ENCODE measurements around the gene PCK1. TPM values are rescaled to one million over a fixed set of nuclear protein-coding genes. Genes with fewer than 3 reads are reported as not detected.
A peak's percentile ranks its signal among the peaks of the same experiment; 100 is the strongest.

The PCK1 gene
- total RNA-seq, 1 donor, result not detected

GRCh38 chr20:57570920-57571319 lies 10.0 kb downstream of the PCK1 start:
- H3K36me3 ChIP-seq (ENCODE audit: insufficient read depth, low read length), result no peaks in the 10 kb centered on the region
- H4K20me1 ChIP-seq (ENCODE audit: insufficient read depth, low read length), result no peaks in the 10 kb centered on the region
- peaks cover 27% of the 10 kb centered on the region for H3K27me3 ChIP-seq (ENCODE audit: insufficient read depth, low read length)
- H2AFZ ChIP-seq (ENCODE audit: low read length), result no peak overlapping the region
- TF ChIP-seq CTCF (IDR thresholded peaks at IDR 0.05; ENCODE audit: extremely low read depth, low read depth, low read length), result no peak
- no peaks in the 10 kb centered on the region for H3K79me2 ChIP-seq (ENCODE audit: insufficient read depth, low read length)
- no peak overlapping the region for H3K4me3 ChIP-seq (ENCODE audit: insufficient read depth, low read length)
- H3K4me1 ChIP-seq (ENCODE audit: insufficient read depth, low read length), result no peaks in the 10 kb centered on the region
- no peak overlapping the region for H3K4me2 ChIP-seq (ENCODE audit: insufficient read depth, low read length)
- peak; percentile 48 for DNase-seq (ENCODE audit: insufficient read length, low spot score, missing footprints)
- no peak overlapping the region for H3K27ac ChIP-seq (ENCODE audit: low read depth, low read length)
- H3K9me3 ChIP-seq (ENCODE audit: low read depth, low read length), result no peaks in the 10 kb centered on the region

- Histone ChIP-seq H3K27me3 (ENCODE audit: insufficient read depth, low read length) (peaks cover 34% of the 10 kb centered on the region), H4K20me1 (ENCODE audit: insufficient read depth, low read length) (no peaks in the 10 kb centered on the region), H3K79me2 (ENCODE audit: insufficient read depth, low read length) (no peaks in the 10 kb centered on the region), H3K36me3 (ENCODE audit: insufficient read depth, low read length) (no peaks in the 10 kb centered on the region), H3K27ac (ENCODE audit: low read depth, low read length) (no peak overlapping the region), H3K4me1 (ENCODE audit: insufficient read depth, low read length) (no peaks in the 10 kb centered on the region), H3K9me3 (ENCODE audit: low read depth, low read length) (no peaks in the 10 kb centered on the region), H3K4me2 (ENCODE audit: insufficient read depth, low read length) (no peak overlapping the region), H3K4me3 (ENCODE audit: insufficient read depth, low read length) (no peak overlapping the region), H2AFZ (ENCODE audit: low read length) (no peak overlapping the region)
- peak; percentile 35 for DNase-seq (ENCODE audit: insufficient read length, low spot score, missing footprints)
- no peak for TF ChIP-seq CTCF (IDR thresholded peaks at IDR 0.05; ENCODE audit: extremely low read depth, low read depth, low read length)
Measured at GRCh38 chr20:57571782-57572416, 11.0 kb downstream of the PCK1 start.

GRCh38 chr20:57573242-57573641 lies 12.3 kb downstream of the PCK1 start:
- Histone ChIP-seq H3K27ac (ENCODE audit: low read depth, low read length) (no peak overlapping the region), H3K27me3 (ENCODE audit: insufficient read depth, low read length) (peaks cover 28% of the 10 kb centered on the region), H3K4me2 (ENCODE audit: insufficient read depth, low read length) (no peak overlapping the region), H2AFZ (ENCODE audit: low read length) (no peak overlapping the region), H3K4me1 (ENCODE audit: insufficient read depth, low read length) (no peaks in the 10 kb centered on the region), H3K4me3 (ENCODE audit: insufficient read depth, low read length) (no peak overlapping the region), H4K20me1 (ENCODE audit: insufficient read depth, low read length) (no peaks in the 10 kb centered on the region), H3K36me3 (ENCODE audit: insufficient read depth, low read length) (no peaks in the 10 kb centered on the region), H3K9me3 (ENCODE audit: low read depth, low read length) (no peaks in the 10 kb centered on the region), H3K79me2 (ENCODE audit: insufficient read depth, low read length) (no peaks in the 10 kb centered on the region)
- no peak for DNase-seq (ENCODE audit: insufficient read length, low spot score, missing footprints)
- TF ChIP-seq CTCF (IDR thresholded peaks at IDR 0.05; ENCODE audit: extremely low read depth, low read depth, low read length), result no peak

GRCh38 chr20:57573894-57574293 lies 13.0 kb downstream of the PCK1 start:
- no peak overlapping the region for H3K4me2 ChIP-seq (ENCODE audit: insufficient read depth, low read length)
- H3K4me3 ChIP-seq (ENCODE audit: insufficient read depth, low read length), result no peak overlapping the region
- H3K9me3 ChIP-seq (ENCODE audit: low read depth, low read length), result no peaks in the 10 kb centered on the region
- no peaks in the 10 kb centered on the region for H4K20me1 ChIP-seq (ENCODE audit: insufficient read depth, low read length)
- H3K27me3 ChIP-seq (ENCODE audit: insufficient read depth, low read length), result peaks cover 31% of the 10 kb centered on the region
- no peak overlapping the region for H2AFZ ChIP-seq (ENCODE audit: low read length)
- no peak overlapping the region for H3K27ac ChIP-seq (ENCODE audit: low read depth, low read length)
- DNase-seq (ENCODE audit: insufficient read length, low spot score, missing footprints), result peak; percentile 32
- peak; percentile 36 for TF ChIP-seq CTCF (IDR thresholded peaks at IDR 0.05; ENCODE audit: extremely low read depth, low read depth, low read length)
- H3K79me2 ChIP-seq (ENCODE audit: insufficient read depth, low read length), result no peaks in the 10 kb centered on the region
- H3K4me1 ChIP-seq (ENCODE audit: insufficient read depth, low read length), result no peaks in the 10 kb centered on the region
- H3K36me3 ChIP-seq (ENCODE audit: insufficient read depth, low read length), result no peaks in the 10 kb centered on the region
